Panc1 (cell line): Measurements from ENCODE around the gene SF3B5. TPM values are rescaled to one million over a fixed set of nuclear protein-coding genes. Genes with fewer than 3 reads are reported as not detected.

Experiments used
- ATAC-seq: fragments of 200-7000 bp; cut with Tn5 transposase; 2 replicates; pipeline ENCODE4 v1.9.1; 2020; ENCODE audit warnings: mild to moderate bottlenecking, moderate library complexity
- BruUV-seq: library from RNA; stranded (reverse); fragments of 400-500 nt; replicated peaks from 2 replicates; lab custom pipeline; 2021; lab: Mats Ljungman, UMichigan
- CTCF ChIA-PET: fragments of 300-600 bp; sonication (Branson Sonifier 250); formaldehyde crosslinking; loops from one replicate; lab custom pipeline; 2022; ENCODE audit warnings: antibody characterized with exemption; lab: Charles Lee
- POLR2A ChIA-PET: fragments of 300-600 bp; sonication (Branson Sonifier 250); formaldehyde crosslinking; loops from one replicate; lab custom pipeline; 2022; ENCODE audit warnings: antibody characterized with exemption; lab: Charles Lee
- DNase-seq: peaks from one replicate; pipeline ENCODE4 v3.0.0-alpha.2; 2010; ENCODE audit warnings: low read depth, low spot score
- H3K27ac ChIP-seq: 2 replicates; pipeline ENCODE4 v1.5.1; 2011; ENCODE audit warnings: mild to moderate bottlenecking, low read length, inconsistent platforms
- H3K27me3 ChIP-seq: fragments of 200-500 bp; sonication (Bioruptor generic); 2 replicates; pipeline ENCODE4 v1.6.0; 2014; ENCODE audit warnings: low read length, inconsistent platforms; ENCODE audit not compliant: control insufficient read depth, insufficient read depth
- H3K36me3 ChIP-seq: fragments of 200-500 bp; sonication (Bioruptor generic); 2 replicates; pipeline ENCODE4 v1.5.1; 2014; ENCODE audit warnings: inconsistent platforms, mild to moderate bottlenecking, low read length, moderate library complexity; ENCODE audit not compliant: control insufficient read depth, insufficient read depth
- H3K4me1 ChIP-seq: 2 replicates; pipeline ENCODE4 v1.5.1; 2011; ENCODE audit warnings: inconsistent platforms, mild to moderate bottlenecking, low read length, moderate library complexity; ENCODE audit not compliant: control insufficient read depth, insufficient read depth
- H3K4me3 ChIP-seq, 2 experiments: 2 replicates each; pipeline ENCODE4 v1.5.1; 2011 to 2012; ENCODE audit warnings: low read depth in 2 of 2, low read length in 2 of 2, mild to moderate bottlenecking in 2 of 2, inconsistent platforms in 1 of 2, moderate library complexity in 1 of 2
- H3K9me3 ChIP-seq: fragments of 200-500 bp; sonication (Bioruptor generic); 2 replicates; pipeline ENCODE4 v1.5.1; 2014; ENCODE audit warnings: low read depth, mild to moderate bottlenecking, inconsistent platforms, low read length, moderate library complexity; ENCODE audit not compliant: control insufficient read depth, insufficient read depth
- CTCF ChIP-seq: fragments of 450-650 bp; IDR thresholded peaks from 2 replicates; pipeline ENCODE4 v1.5.1; 2017; ENCODE audit warnings: mild to moderate bottlenecking
- POLR2AphosphoS5 ChIP-seq: IDR thresholded peaks from 2 replicates; pipeline ENCODE4 v1.6.1; 2012; ENCODE audit warnings: mild to moderate bottlenecking, low read depth, low read length, moderate library complexity
- REST ChIP-seq, 2 experiments: IDR thresholded peaks; 2 replicates each; pipeline ENCODE4 v1.6.1; 2011 to 2012; ENCODE audit warnings: low read depth in 2 of 2, control low read depth in 1 of 2, low read length in 1 of 2, mild to moderate bottlenecking in 1 of 2, moderate library complexity in 1 of 2; ENCODE audit not compliant: insufficient read depth in 1 of 2
- SIN3A ChIP-seq: IDR thresholded peaks from 2 replicates; pipeline ENCODE4 v1.6.1; 2012; ENCODE audit warnings: low read depth, mild to moderate bottlenecking, low read length, moderate library complexity, borderline replicate concordance; ENCODE audit not compliant: insufficient read depth
- TCF7L2 ChIP-seq: IDR thresholded peaks from 2 replicates; pipeline ENCODE4 v1.6.1; 2011; ENCODE audit warnings: mild to moderate bottlenecking, low read depth, low read length, inconsistent platforms
- in situ Hi-C: cut with HindIII; loops from 2 replicates; pipeline ENCODE4 v1.10.0; 2016; ENCODE audit warnings: low sequenced_read_pairs, low pct_unique_long_range_greater_than_20kb
- intact Hi-C: fragments of 100-400 bp; cut with micrococcal nuclease; formaldehyde crosslinking; loops from one replicate; pipeline ENCODE4 v1.10.0; 2022; ENCODE audit not compliant: unreplicated experiment
- total RNA-seq: library from RNA; stranded (reverse); gene quantifications from one replicate; pipeline ENCODE4 v1.2.1, GENCODE V29; 2021; ENCODE audit not compliant: unreplicated experiment

Gene SF3B5
- total RNA-seq, 1 experiment from 2014 or later: 128 TPM

- ATAC-seq (peak; percentile 63; the same call in 1 of the 2 replicates), DNase-seq (no peak)
- Histone ChIP-seq H3K36me3 (no peaks in the 10 kb centered on the region), H3K27ac (no peak overlapping the region), H3K27me3 (no peaks in the 10 kb centered on the region), H3K4me1 (no peaks in the 10 kb centered on the region), H3K9me3 (no peaks in the 10 kb centered on the region), H3K4me3 (no peak overlapping the region)
- ChIA-PET CTCF (interaction anchor here (0.5 kb wide), 1 partner anchor 129 kb away, joined by 8 read pairs; no protein-coding TSS in a partner anchor), POLR2A (no interaction called here)
- TF ChIP-seq CTCF (no peak), SIN3A (no peak), POLR2AphosphoS5 (no peak), TCF7L2 (no peak), REST (IDR thresholded peaks at IDR 0.05; ENCODE audit: insufficient read depth in 1 of 2, low read depth in 2 of 2, low read length in 1 of 2) (no peak)
- intact Hi-C loops (loop anchor here (2.0 to 10.0 kb wide), 2 partner anchors 111 to 179 kb away; partner anchors contain the start of gene UTRN), in situ Hi-C loops (loop anchor here (25.0 kb wide), 1 partner anchor 381 kb away; no protein-coding TSS in a partner anchor)
- no TSS peak for BruUV-seq
Observed at GRCh38 chr6:144106206-144106605, 10.8 kb upstream of the SF3B5 start.

GRCh38 chr6:144104898-144105487 lies 9.6 kb upstream of the SF3B5 start:
- Histone ChIP-seq H3K4me1 (no peaks in the 10 kb centered on the region), H3K27me3 (no peaks in the 10 kb centered on the region), H3K27ac (no peak overlapping the region), H3K36me3 (no peaks in the 10 kb centered on the region), H3K4me3 (no peak overlapping the region), H3K9me3 (no peaks in the 10 kb centered on the region)
- CTCF ChIA-PET: interaction anchor here (1.0 kb wide), 1 partner anchor 112 kb away, joined by 4 read pairs; no protein-coding TSS in a partner anchor
- no peak for TF ChIP-seq TCF7L2
- TF ChIP-seq CTCF: peak; percentile 72; the same call in 1 of the 2 replicates
- POLR2A ChIA-PET: no interaction called here
- DNase-seq: peak; percentile 70
- no TSS peak for BruUV-seq
- ATAC-seq: peak; percentile 89
- in situ Hi-C loops (loop anchor here (25.0 kb wide), 1 partner anchor 382 kb away; no protein-coding TSS in a partner anchor), intact Hi-C loops (loop anchor here (1.0 to 10.0 kb wide), 2 partner anchors 180 to 377 kb away; partner anchors contain the start of gene UTRN)
